Right atrium auricular region (tissue), 2 donors: ENCODE measurements around the gene TRAF2. TPM values are rescaled to one million over a fixed set of nuclear protein-coding genes. Genes with fewer than 3 reads are reported as not detected.

Experiments
- DNase-seq: peaks from one replicate; pipeline ENCODE4 v3.0.0-alpha.2; 2019; ENCODE audit warnings: low spot score
- H3K27ac ChIP-seq, 2 donors: fragments of 200-600 bp; sonication (generic); 1 replicate in 1 of 2; 2 replicates in 1 of 2; pipeline ENCODE4 v1.5.1; 2016 to 2019
- H3K27me3 ChIP-seq, 2 donors: fragments of 200-600 bp; sonication (generic); one replicate each; pipeline versions ENCODE4 v1.5.1 to v1.6.0; 2017 to 2019
- H3K36me3 ChIP-seq: fragments of 200-600 bp; sonication (generic); one replicate; pipeline ENCODE4 v1.5.1; 2016
- H3K4me1 ChIP-seq, 2 donors: fragments of 200-600 bp; sonication (generic); one replicate each; pipeline versions ENCODE4 v1.5.1 to v1.6.0; 2017 to 2019
- H3K4me3 ChIP-seq, 2 donors: fragments of 200-600 bp; sonication (generic); 1 replicate in 1 of 2; 2 replicates in 1 of 2; pipeline ENCODE4 v1.5.1; 2017 to 2019; ENCODE audit warnings: mild to moderate bottlenecking in 1 of 2, moderate library complexity in 1 of 2
- H3K9me3 ChIP-seq, 2 donors: fragments of 200-600 bp; sonication (generic); one replicate each; pipeline ENCODE4 v1.5.1; 2019
- CTCF ChIP-seq, 2 donors: fragments of 200-600 bp; sonication (generic); IDR thresholded peaks; one replicate each; pipeline ENCODE4 v1.5.1; 2019; ENCODE audit warnings: antibody characterized with exemption in 2 of 2
- total RNA-seq, 2 donors: library from RNA; depleted of rRNA; stranded (reverse); fragments of >200 nt; gene quantifications; one replicate each; pipeline ENCODE4 v1.1.0, GENCODE V29; 2016

Gene TRAF2
- total RNA-seq, 2 donors from 2014 or later, result 1.9 to 4.1 TPM

- H3K36me3 ChIP-seq, result peaks cover 18% of the 10 kb centered on the region
- peaks cover 0 to 66% of the 10 kb centered on the region in 2 donors for H3K4me1 ChIP-seq
- TF ChIP-seq CTCF (IDR thresholded peaks at IDR 0.05), result no peak
- H3K9me3 ChIP-seq, result no peaks in the 10 kb centered on the region
- DNase-seq, result no peak
- peak overlapping the region; percentile 93 to 96 for H3K27ac ChIP-seq
- H3K27me3 ChIP-seq, result no peaks in the 10 kb centered on the region
- H3K4me3 ChIP-seq, result peak overlapping the region; percentile 58 to 73
These were observed 39.1 kb upstream of the TRAF2 start for GRCh38 chr9:136847088-136847825.

- Histone ChIP-seq H3K4me1 (peaks cover 0 to 60% of the 10 kb centered on the region in 2 donors), H3K27me3 (no peaks in the 10 kb centered on the region), H3K4me3 (peak overlapping the region; percentile 58 to 73), H3K27ac (peak overlapping the region; percentile 93 to 96), H3K36me3 (peaks cover 18% of the 10 kb centered on the region), H3K9me3 (no peaks in the 10 kb centered on the region)
- no peak for TF ChIP-seq CTCF (IDR thresholded peaks at IDR 0.05)
- DNase-seq, result peak; percentile 94
These were observed 38.4 kb upstream of the TRAF2 start for GRCh38 chr9:136847826-136848392.

GRCh38 chr9:136848393-136849037, 37.8 kb upstream of the TRAF2 start:
- peaks cover 18% of the 10 kb centered on the region for H3K36me3 ChIP-seq
- H3K9me3 ChIP-seq, result no peaks in the 10 kb centered on the region
- no peaks in the 10 kb centered on the region for H3K27me3 ChIP-seq
- DNase-seq, result no peak
- H3K4me3 ChIP-seq, result peak overlapping the region; percentile 58 to 73
- TF ChIP-seq CTCF (IDR thresholded peaks at IDR 0.05), result no peak
- peaks cover 0 to 54% of the 10 kb centered on the region in 2 donors for H3K4me1 ChIP-seq
- peak overlapping the region; percentile 93 to 96 for H3K27ac ChIP-seq

- peak; percentile 99 for DNase-seq
- H3K4me3 ChIP-seq, result peak within 1 kb of the TSS; percentile 58 to 73
- peak within 1 kb of the TSS; percentile 93 to 96 for H3K27ac ChIP-seq
- no peak for TF ChIP-seq CTCF (IDR thresholded peaks at IDR 0.05)
- no peaks in the 10 kb centered on the region for H3K27me3 ChIP-seq
- H3K4me1 ChIP-seq, result peaks cover 0 to 46% of the 10 kb centered on the region in 2 donors
- H3K9me3 ChIP-seq, result no peaks in the 10 kb centered on the region
- peaks cover 18% of the 10 kb centered on the region for H3K36me3 ChIP-seq
These were observed 37.0 kb upstream of the TRAF2 start, which contains the start of gene PHPT1 for GRCh38 chr9:136849038-136849959. Gene PHPT1 (plus strand): TSS chr9:136849409. CDS start chr9:136849431, 22 bp downstream.
